SK-N-MC (cell line): ENCODE data around the gene FES.

Source experiments
- FOXP2 ChIP-seq: optimal IDR thresholded peaks from 2 replicates; pipeline ENCODE3; 2011; ENCODE audit warnings: mild to moderate bottlenecking, moderate library complexity; ENCODE audit not compliant: insufficient read depth; ENCODE audit errors: extremely low read length, control extremely low read depth
- POLR2AphosphoS5 ChIP-seq: IDR thresholded peaks from 2 replicates; pipeline ENCODE4 v1.6.1; 2012; ENCODE audit warnings: mild to moderate bottlenecking, low read depth, low read length, borderline replicate concordance

DNA sequence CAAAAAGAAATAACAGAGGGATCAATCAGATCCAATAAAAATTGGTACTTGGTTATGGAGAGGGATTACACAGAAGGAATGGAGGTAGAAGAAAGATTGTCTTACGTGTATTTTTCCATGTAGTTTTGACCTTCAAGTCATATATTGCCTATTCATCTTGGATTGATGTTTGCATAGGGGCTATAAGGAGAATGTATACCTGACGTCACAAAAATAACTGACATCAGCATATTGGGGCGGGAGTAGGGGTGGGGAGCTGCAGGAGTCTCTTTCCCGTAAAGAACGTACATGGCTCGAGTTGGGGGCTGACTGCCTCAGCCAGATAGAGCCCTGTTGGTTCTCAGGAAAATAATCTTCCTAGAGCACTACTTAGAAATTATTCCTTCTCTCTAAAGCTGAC lies 21.8 kb upstream of the FES start:
- no peak for TF ChIP-seq POLR2AphosphoS5
- TF ChIP-seq FOXP2: no peak
